NB4 (cell line): ENCODE data around the gene NEBL.

Experiments used
- POLR2A ChIP-seq: IDR thresholded peaks from 2 replicates; pipeline ENCODE4 v1.6.1; 2011; ENCODE audit warnings: mild to moderate bottlenecking; ENCODE audit not compliant: insufficient read length; ENCODE audit errors: extremely low read depth
- TF ChIP-seq, protein P1 (sequence below): IDR thresholded peaks from one replicate; pipeline ENCODE4 v1.5.1; 2012; ENCODE audit warnings: low read depth, low read length
- TF ChIP-seq, protein P2 (sequence below): IDR thresholded peaks from 2 replicates; pipeline ENCODE4 v1.6.1; 2011; ENCODE audit warnings: low read depth, low read length

DNA sequence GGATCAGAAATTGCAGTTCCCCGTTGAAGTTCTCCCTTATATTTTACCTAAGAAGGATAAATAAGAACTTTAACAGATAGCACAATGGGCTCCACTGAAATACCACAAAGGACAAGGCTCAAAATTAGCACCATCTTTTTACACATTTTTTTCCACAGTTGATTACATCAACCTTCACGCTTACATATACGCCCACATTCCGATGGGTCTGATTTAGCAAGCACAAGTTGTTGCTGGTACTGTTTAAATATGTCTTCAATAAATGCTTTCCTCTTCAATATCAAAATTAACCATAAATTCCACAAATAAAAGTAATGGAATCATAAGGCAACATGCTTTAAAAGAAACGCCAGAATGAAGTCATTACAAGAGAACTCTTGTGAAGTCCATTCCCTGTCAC, 79.5 kb downstream of the NEBL start:
- no peak for TF ChIP-seq POLR2A
- TF ChIP-seq, protein P1, sequence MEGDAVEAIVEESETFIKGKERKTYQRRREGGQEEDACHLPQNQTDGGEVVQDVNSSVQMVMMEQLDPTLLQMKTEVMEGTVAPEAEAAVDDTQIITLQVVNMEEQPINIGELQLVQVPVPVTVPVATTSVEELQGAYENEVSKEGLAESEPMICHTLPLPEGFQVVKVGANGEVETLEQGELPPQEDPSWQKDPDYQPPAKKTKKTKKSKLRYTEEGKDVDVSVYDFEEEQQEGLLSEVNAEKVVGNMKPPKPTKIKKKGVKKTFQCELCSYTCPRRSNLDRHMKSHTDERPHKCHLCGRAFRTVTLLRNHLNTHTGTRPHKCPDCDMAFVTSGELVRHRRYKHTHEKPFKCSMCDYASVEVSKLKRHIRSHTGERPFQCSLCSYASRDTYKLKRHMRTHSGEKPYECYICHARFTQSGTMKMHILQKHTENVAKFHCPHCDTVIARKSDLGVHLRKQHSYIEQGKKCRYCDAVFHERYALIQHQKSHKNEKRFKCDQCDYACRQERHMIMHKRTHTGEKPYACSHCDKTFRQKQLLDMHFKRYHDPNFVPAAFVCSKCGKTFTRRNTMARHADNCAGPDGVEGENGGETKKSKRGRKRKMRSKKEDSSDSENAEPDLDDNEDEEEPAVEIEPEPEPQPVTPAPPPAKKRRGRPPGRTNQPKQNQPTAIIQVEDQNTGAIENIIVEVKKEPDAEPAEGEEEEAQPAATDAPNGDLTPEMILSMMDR, result no peak
- TF ChIP-seq, protein P2, sequence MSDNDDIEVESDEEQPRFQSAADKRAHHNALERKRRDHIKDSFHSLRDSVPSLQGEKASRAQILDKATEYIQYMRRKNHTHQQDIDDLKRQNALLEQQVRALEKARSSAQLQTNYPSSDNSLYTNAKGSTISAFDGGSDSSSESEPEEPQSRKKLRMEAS, result no peak
